IPS DF 19.7 (cell line): ENCODE measurements around the gene OCSTAMP.

Experiments
- DNase-seq: peaks from one replicate; pipeline ENCODE4 v3.0.0-alpha.2; 2013; ENCODE audit warnings: low read depth, low spot score

Gene OCSTAMP

DNA sequence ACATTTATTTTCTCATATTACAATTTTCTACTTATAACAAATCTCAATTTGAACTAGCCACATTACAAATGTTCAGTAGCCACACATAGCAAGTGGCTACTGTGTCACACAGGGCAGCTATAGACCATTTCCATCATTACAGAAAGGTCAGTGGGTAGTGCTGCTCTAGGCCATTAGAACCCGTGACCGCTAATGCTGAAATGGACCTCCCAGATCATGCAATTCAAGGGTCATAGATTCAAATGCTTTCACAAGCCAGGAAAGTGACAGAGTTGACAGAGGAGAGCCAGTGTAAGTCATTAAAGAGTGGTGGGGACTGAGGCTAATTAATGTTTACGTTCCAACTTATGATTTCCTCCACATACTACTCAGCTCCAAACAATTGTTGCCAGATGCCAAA lies 3.5 kb upstream of the OCSTAMP start:
- DNase-seq, result no peak

DNA sequence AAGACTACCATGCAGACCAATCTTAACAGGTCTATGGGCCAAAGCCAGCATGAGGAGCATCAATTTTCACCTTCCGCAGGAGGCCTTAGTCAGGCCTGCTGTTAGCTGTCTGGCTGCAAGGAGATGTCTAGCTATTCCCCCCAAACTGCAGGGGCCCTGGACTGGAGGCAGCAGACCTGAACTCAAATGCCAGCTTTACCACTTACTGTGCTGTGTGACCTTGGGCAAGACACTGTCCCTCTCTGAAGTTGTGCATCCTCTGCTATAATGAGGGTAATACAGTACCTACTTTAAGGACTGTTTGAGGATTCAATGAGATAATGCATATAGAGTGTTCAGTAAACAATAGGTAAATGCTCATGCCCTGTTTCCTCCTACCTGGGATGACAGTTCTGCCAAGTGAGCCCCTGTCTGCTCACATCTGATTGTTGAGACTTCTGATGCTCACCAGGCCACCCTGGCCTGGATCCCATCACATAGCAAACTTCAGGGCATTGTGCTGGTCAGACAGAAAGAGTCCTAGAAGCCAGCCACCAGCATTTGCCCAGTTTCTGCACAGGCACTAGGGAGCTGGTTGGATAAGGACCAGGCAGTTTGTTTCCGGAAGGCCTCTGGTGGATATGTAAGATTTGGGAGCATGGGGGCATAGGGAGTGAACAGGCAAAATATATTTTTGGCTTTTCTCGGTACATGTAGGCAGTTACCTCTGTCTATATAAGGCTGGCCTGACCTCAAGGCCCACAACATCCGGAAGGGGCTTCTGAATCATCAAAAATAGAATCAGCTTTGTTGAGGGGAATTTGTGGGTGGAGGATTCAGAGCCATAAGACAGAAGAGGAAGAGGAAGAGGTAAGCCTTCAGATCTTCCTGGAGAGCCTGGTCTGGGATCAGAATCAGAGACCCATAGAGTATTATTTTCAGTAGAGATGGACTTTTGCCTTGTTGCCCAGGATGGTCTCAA lies 2.3 kb upstream of the OCSTAMP start:
- DNase-seq, result no peak

GRCh38 chr20:46551522-46552381 lies 1.3 kb upstream of the OCSTAMP start:
- DNase-seq, result no peak

GRCh38 chr20:46549188-46549972 lies 1.1 kb downstream of the OCSTAMP start:
- no peak for DNase-seq

GRCh38 chr20:46548688-46549087 lies 1.8 kb downstream of the OCSTAMP start:
- DNase-seq, result no peak

DNA sequence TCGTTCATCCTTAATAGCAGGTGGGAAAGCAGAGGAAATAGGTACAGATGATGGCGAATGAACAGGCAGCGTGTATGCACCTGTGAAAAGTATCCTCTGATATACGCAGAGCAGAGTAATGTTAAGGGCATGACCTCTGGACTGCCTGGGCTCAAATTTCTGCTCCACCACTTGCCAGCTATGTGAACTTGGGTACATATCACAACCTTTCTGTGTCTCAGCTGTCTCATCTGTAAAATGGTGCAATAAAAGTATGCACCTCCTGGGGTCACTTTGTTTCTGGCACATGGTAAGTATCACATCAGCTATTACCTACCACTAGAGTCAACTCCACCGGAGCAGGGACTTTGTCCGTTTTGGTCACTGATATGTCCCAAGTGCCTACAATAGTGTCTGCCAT lies 2.5 kb downstream of the OCSTAMP start:
- DNase-seq, result no peak

- no peak for DNase-seq
Measured at GRCh38 chr20:46546936-46547335, 3.5 kb downstream of the OCSTAMP start.

GRCh38 chr20:46546298-46546697 lies 4.2 kb downstream of the OCSTAMP start:
- DNase-seq, result no peak

GRCh38 chr20:46545827-46546138 lies 4.7 kb downstream of the OCSTAMP start:
- no peak for DNase-seq

- no peak for DNase-seq
Measured at GRCh38 chr20:46545077-46545826, 5.2 kb downstream of the OCSTAMP start.

GRCh38 chr20:46544576-46544975 lies 5.9 kb downstream of the OCSTAMP start:
- no peak for DNase-seq

- DNase-seq, result no peak
Measured at GRCh38 chr20:46543959-46544358, 6.5 kb downstream of the OCSTAMP start.

GRCh38 chr20:46543033-46543432 lies 7.4 kb downstream of the OCSTAMP start:
- DNase-seq, result no peak

- no peak for DNase-seq
Measured at GRCh38 chr20:46541229-46541935, 9.1 kb downstream of the OCSTAMP start.

- no peak for DNase-seq
Measured at GRCh38 chr20:46539113-46539512, 11.3 kb downstream of the OCSTAMP start.

GRCh38 chr20:46530640-46531039 lies 19.8 kb downstream of the OCSTAMP start:
- DNase-seq, result no peak

- no peak for DNase-seq
Measured at GRCh38 chr20:46523696-46524328, 26.6 kb downstream of the OCSTAMP start.

GRCh38 chr20:46523108-46523507 lies 27.3 kb downstream of the OCSTAMP start:
- no peak for DNase-seq

GRCh38 chr20:46520976-46521579 lies 29.4 kb downstream of the OCSTAMP start:
- DNase-seq, result peak; percentile 72

DNA sequence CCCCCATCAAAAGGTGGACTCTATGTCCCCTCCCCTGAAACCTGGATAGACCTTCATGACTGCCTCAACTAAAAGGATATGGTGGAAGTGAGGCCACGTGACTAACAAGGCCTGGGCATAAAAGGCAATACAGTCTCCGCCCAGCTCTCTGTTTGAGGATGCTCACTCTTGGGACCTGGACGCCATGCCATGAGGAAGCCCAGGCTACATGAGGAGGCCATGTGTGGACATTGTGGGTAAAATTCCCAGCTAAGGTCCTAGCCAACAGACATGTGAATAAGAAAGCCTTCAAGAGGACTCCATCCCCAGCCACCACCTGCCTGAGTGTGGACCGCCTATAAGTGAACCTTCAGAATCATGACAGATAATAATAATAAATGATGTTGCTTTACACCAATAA lies 29.9 kb downstream of the OCSTAMP start:
- no peak for DNase-seq
